HL-60 (cell line): ENCODE measurements around the gene OSER1.
"Not testable (repeated sequence)": the region's sequence is repeated elsewhere in the genome, so short reads cannot be mapped to it uniquely, and the experiment has no call there.

Experiments
- DNase-seq, 2 experiments: peaks; one replicate each; pipeline ENCODE4 v3.0.0-alpha.2; 2010 to 2020; ENCODE audit warnings: low read depth in 1 of 2, low spot score in 1 of 2
- H3K27ac ChIP-seq: fragments of 250-450 bp; sonication (Bioruptor Pico); replicated peaks from 2 replicates; pipeline ENCODE4 v1.5.1; 2020; ENCODE audit warnings: mild to moderate bottlenecking, moderate library complexity
- H3K27me3 ChIP-seq: fragments of 250-450 bp; sonication (Bioruptor Pico); 2 replicates; pipeline ENCODE4 v1.5.1; 2021; ENCODE audit warnings: mild to moderate bottlenecking, moderate library complexity; ENCODE audit not compliant: insufficient read depth, poor library complexity, severe bottlenecking
- H3K4me3 ChIP-seq: replicated peaks from 2 replicates; pipeline ENCODE4 v1.5.1; 2011; ENCODE audit warnings: mild to moderate bottlenecking, control low read depth, low read length; ENCODE audit not compliant: insufficient read depth
- GABPA ChIP-seq: IDR thresholded peaks from 2 replicates; pipeline ENCODE4 v1.6.1; 2012; ENCODE audit warnings: low read depth
- POLR2AphosphoS5 ChIP-seq: IDR thresholded peaks from 2 replicates; pipeline ENCODE4 v1.6.1; 2012; ENCODE audit warnings: low read depth
- SPI1 ChIP-seq: IDR thresholded peaks from 2 replicates; pipeline ENCODE4 v1.6.1; 2012; ENCODE audit warnings: low read depth, mild to moderate bottlenecking, borderline replicate concordance
- TF ChIP-seq, protein P1 (sequence below): IDR thresholded peaks from 2 replicates; pipeline ENCODE4 v1.6.1; 2012; ENCODE audit warnings: low read depth; ENCODE audit not compliant: insufficient replicate concordance
- TF ChIP-seq, protein P2 (sequence below): IDR thresholded peaks from one replicate; pipeline ENCODE4 v1.5.1; 2011; ENCODE audit warnings: low read length, control low read depth, inconsistent platforms; ENCODE audit not compliant: insufficient read depth

The OSER1 gene

DNA sequence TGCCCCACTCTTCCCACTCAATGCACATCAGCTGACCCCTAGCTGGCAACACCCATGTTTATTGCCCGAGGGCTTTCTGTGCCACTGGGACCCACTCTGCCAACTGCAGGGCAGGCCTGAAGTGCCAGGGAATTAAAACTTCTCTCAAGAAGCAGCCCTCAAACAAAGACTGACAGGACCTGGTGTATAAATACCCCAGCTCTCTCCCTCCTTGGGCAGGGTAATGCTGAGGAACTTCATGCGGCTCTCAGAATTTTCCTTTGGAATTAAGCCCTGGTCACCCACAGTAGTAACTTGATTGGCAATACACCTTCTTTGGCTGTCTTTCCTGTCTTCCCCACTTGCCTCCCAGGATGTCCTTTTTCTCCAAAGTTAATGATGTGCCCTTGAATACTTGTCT is 31.2 kb upstream of the OSER1 start:
- DNase-seq = no peak
- Histone ChIP-seq H3K4me3 (no peak overlapping the region), H3K27me3 (no peaks in the 10 kb centered on the region), H3K27ac (no peak overlapping the region)
- TF ChIP-seq, protein P1, sequence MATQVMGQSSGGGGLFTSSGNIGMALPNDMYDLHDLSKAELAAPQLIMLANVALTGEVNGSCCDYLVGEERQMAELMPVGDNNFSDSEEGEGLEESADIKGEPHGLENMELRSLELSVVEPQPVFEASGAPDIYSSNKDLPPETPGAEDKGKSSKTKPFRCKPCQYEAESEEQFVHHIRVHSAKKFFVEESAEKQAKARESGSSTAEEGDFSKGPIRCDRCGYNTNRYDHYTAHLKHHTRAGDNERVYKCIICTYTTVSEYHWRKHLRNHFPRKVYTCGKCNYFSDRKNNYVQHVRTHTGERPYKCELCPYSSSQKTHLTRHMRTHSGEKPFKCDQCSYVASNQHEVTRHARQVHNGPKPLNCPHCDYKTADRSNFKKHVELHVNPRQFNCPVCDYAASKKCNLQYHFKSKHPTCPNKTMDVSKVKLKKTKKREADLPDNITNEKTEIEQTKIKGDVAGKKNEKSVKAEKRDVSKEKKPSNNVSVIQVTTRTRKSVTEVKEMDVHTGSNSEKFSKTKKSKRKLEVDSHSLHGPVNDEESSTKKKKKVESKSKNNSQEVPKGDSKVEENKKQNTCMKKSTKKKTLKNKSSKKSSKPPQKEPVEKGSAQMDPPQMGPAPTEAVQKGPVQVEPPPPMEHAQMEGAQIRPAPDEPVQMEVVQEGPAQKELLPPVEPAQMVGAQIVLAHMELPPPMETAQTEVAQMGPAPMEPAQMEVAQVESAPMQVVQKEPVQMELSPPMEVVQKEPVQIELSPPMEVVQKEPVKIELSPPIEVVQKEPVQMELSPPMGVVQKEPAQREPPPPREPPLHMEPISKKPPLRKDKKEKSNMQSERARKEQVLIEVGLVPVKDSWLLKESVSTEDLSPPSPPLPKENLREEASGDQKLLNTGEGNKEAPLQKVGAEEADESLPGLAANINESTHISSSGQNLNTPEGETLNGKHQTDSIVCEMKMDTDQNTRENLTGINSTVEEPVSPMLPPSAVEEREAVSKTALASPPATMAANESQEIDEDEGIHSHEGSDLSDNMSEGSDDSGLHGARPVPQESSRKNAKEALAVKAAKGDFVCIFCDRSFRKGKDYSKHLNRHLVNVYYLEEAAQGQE = no peak
- TF ChIP-seq, protein P2, sequence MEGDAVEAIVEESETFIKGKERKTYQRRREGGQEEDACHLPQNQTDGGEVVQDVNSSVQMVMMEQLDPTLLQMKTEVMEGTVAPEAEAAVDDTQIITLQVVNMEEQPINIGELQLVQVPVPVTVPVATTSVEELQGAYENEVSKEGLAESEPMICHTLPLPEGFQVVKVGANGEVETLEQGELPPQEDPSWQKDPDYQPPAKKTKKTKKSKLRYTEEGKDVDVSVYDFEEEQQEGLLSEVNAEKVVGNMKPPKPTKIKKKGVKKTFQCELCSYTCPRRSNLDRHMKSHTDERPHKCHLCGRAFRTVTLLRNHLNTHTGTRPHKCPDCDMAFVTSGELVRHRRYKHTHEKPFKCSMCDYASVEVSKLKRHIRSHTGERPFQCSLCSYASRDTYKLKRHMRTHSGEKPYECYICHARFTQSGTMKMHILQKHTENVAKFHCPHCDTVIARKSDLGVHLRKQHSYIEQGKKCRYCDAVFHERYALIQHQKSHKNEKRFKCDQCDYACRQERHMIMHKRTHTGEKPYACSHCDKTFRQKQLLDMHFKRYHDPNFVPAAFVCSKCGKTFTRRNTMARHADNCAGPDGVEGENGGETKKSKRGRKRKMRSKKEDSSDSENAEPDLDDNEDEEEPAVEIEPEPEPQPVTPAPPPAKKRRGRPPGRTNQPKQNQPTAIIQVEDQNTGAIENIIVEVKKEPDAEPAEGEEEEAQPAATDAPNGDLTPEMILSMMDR = no peak
- TF ChIP-seq GABPA = no peak
- no peak for TF ChIP-seq POLR2AphosphoS5
- TF ChIP-seq SPI1 = no peak

DNA sequence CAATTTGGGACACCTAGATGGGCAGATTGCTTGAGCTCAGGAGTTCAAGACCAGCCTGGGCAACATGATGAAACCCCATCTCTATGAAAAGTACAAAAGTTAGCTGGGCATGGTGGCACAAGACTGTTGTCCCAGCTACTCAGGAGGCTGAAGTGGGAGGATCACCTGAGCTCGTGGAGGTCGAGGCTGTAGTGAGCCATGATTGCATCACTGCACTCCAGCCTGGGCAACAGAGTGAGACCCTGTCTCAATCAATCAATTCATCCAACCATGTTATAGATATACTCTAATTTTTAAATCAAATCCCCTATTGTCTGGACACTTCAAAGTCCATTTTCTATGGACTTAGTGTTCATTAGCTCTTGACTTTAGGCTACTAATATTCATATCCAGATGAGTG is 26.3 kb upstream of the OSER1 start:
- H3K4me3 ChIP-seq, H3K27ac ChIP-seq, DNase-seq, H3K27me3 ChIP-seq: not testable (repeated sequence)

DNA sequence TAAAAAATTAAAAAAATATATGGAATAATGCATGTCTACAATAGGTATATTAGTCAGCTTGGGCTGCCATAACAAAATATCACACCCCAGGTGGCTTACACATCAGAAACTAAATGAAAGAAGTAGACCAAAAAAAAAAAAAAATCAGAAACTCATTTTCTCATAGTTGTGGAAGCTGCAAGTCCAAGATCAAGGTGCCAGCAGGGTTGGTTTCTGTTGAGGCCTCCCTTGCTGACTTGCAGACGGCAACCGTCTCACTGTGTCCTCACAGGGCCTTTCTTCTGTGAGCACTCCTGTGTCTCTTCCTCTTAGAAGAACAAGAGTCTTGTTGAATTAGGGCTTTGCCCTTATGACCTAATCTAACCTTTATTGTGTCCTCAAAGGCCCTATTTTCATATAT is 25.1 kb upstream of the OSER1 start:
- no peaks in the 10 kb centered on the region for H3K27me3 ChIP-seq
- no peak for TF ChIP-seq SPI1
- no peak for TF ChIP-seq POLR2AphosphoS5
- TF ChIP-seq, protein P2 = no peak
- TF ChIP-seq, protein P1 = no peak
- TF ChIP-seq GABPA = no peak
- no peak for DNase-seq
- no peak overlapping the region for H3K4me3 ChIP-seq
- H3K27ac ChIP-seq = no peak overlapping the region

DNA sequence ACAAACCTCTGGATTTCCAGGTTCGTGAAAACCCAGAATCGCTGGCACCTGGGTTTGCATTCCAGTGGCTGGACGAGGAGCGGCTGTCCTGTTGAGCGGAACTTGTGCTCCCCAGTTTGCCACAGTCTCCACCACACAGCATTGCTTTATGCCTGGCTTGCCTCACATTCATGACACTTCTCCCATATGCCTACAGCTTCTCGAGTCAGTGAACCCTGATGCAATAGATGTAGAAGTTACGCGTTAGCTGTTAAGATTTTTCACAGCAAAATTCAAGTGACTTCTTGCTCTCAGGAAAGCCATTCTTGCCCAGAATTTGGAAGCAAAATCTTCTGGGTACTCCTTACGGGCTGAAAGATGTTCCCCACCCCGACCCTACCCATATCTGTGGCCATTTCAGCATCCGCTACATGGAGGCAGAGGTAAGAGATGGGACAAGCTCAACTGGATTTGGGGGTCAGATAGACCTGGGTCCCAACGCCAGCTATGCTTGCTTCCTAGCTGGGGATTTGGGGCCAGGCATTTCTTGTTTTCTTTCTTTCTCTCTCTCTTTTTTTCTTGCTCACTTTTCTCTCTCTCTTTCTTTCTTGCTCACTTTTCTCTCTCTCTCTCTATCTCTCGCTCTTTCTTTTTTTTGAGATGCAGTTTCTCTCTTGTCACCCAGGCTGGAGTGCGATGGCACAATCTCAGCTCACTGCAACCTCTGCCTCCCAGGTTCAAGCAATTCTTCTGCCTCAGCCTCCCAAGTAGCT is 24.2 kb upstream of the OSER1 start:
- Histone ChIP-seq H3K27ac (no peak overlapping the region), H3K4me3 (no peak overlapping the region), H3K27me3 (no peaks in the 10 kb centered on the region)
- DNase-seq = no peak
- TF ChIP-seq, protein P1 = no peak
- TF ChIP-seq GABPA (no peak), POLR2AphosphoS5 (no peak), SPI1 (no peak)
- TF ChIP-seq, protein P2 = no peak
